ENCODE data around the gene EXOG. TPM values are rescaled to one million over a fixed set of nuclear protein-coding genes. Genes with fewer than 3 reads are reported as not detected.

EXOG gene
- total and polyA plus RNA-seq, 10 of the 15 experiments (the other 5 are each of a cell fraction or from before 2014, with no cell fraction given) = 7.8 to 20.9 (median 19.6) TPM

DNA sequence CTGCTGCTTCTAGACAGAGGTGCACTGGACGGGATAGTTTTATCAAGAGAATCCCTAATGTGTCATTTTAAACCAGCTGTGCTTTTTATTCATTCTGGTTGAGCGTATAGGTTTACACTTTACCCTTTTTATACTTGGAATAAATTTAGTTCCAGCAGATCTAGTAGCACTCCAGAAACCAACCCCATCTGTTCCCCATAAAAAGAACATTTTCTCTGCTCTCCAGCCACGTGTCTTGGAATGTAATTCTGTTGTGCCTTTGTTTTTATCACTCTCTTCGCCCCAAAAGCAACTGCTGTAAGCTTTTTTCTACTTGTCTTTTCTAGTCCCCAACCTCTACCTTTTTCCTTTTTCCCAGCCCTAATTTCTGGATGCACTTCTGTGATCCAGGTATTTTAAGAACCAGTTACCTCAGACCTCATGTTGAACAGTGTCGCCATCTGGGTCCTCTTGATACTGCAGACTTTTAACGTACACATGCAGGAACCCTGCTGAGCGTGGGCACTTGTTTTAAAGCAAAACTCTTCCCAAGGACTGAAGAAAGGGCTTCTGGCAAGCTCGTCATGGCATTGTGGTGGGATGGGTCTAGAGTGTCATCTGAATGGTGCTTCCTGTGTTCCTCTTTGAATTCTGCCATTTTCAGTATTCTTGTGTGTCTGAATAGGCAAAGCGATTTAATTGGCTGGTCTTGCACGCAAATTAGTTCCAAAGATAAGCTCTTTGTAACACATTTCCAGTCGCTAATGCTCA lies 5.7 kb upstream of the EXOG start:
- Histone ChIP-seq H3K27me3 (replicated peaks in 1 of 2; ENCODE audit: control insufficient read depth in 2 of 2, insufficient read depth in 2 of 2, low read length in 1 of 2) (no peaks in the 10 kb centered on the region), H3K79me2 (ENCODE audit: control insufficient read depth, insufficient read depth, low read length) (no peaks in the 10 kb centered on the region), H3K4me2 (ENCODE audit: control insufficient read depth, insufficient read depth) (no peak overlapping the region), H3K27ac (ENCODE audit: control insufficient read depth, insufficient read depth) (no peak overlapping the region), H3K9me3 (replicated peaks; ENCODE audit: control insufficient read depth, insufficient read depth, low read length) (no peaks in the 10 kb centered on the region), H3K4me3 (no peak overlapping the region), H4K20me1 (ENCODE audit: control insufficient read depth, insufficient read depth) (no peaks in the 10 kb centered on the region), H3K36me3 (ENCODE audit: control insufficient read depth in 2 of 2, insufficient read depth in 2 of 2, low read length in 1 of 2) (no peaks in the 10 kb centered on the region), H2AFZ (ENCODE audit: control insufficient read depth, low read depth, low read length) (no peak overlapping the region), H3K4me1 (ENCODE audit: control insufficient read depth, insufficient read depth, low read length) (peaks cover 9% of the 10 kb centered on the region), H3K9ac (ENCODE audit: control insufficient read depth, insufficient read depth, low read length) (no peak overlapping the region)
- TF ChIP-seq SMC3 (IDR thresholded peaks at IDR 0.05; ENCODE audit: borderline replicate concordance, low read length) (no peak), NFYA (IDR thresholded peaks at IDR 0.05; ENCODE audit: borderline replicate concordance, low read depth, low read length) (no peak), IRF5 (IDR thresholded peaks at IDR 0.05; ENCODE audit: borderline replicate concordance) (no peak), ASH2L (IDR thresholded peaks at IDR 0.05; ENCODE audit: borderline replicate concordance, low read depth) (no peak), PKNOX1 (IDR thresholded peaks at IDR 0.05) (no peak), MXI1 (IDR thresholded peaks at IDR 0.05; ENCODE audit: low read depth, low read length) (no peak), GATAD2B (conservative IDR thresholded peaks at IDR 0.05; ENCODE audit: low read depth) (no peak), HDAC2 (IDR thresholded peaks at IDR 0.05) (no peak), SUPT20H (IDR thresholded peaks at IDR 0.05; ENCODE audit: borderline replicate concordance, control insufficient read depth, low read depth, low read length) (no peak), BHLHE40 (IDR thresholded peaks at IDR 0.05; ENCODE audit: borderline replicate concordance in 1 of 2, low read depth in 2 of 2, low read length in 1 of 2) (no peak), SUZ12 (IDR thresholded peaks at IDR 0.05; ENCODE audit: unreplicated experiment) (no peak), TCF7 (IDR thresholded peaks at IDR 0.05; ENCODE audit: borderline replicate concordance) (no peak)
- TF ChIP-seq, protein P1, sequence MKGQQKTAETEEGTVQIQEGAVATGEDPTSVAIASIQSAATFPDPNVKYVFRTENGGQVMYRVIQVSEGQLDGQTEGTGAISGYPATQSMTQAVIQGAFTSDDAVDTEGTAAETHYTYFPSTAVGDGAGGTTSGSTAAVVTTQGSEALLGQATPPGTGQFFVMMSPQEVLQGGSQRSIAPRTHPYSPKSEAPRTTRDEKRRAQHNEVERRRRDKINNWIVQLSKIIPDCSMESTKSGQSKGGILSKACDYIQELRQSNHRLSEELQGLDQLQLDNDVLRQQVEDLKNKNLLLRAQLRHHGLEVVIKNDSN (IDR thresholded peaks at IDR 0.05; ENCODE audit: borderline replicate concordance, extremely low read length, insufficient read depth, low read depth, low read length) = no peak
- ChIA-PET SMC1A (ENCODE audit: uncharacterized antibody, unreplicated experiment) (interaction anchor here (2.8 kb wide), 1 partner anchor 10 kb away, joined by 6 read pairs; no protein-coding TSS in a partner anchor), RAD21 (ENCODE audit: unreplicated experiment) (no interaction called here), POLR2A (interaction anchor here (0.5 kb wide), 1 partner anchor 219 kb away, joined by 4 read pairs; no protein-coding TSS in a partner anchor), CTCF (interaction anchor here (1.1 to 1.4 kb wide), 3 partner anchors 10 to 31 kb away, joined by 3 to 8 read pairs (median 5); no protein-coding TSS in a partner anchor)
- intact Hi-C loops (cut with micrococcal nuclease; ENCODE audit: unreplicated experiment) (loop anchor here (10.0 kb wide), 1 partner anchor 164 kb away; no protein-coding TSS in a partner anchor), in situ Hi-C loops (cut with MboI) (no loop called here)
- 85% methylated on average over 11 of the region's 11 CpGs for WGBS (ENCODE audit: insufficient coverage, insufficient replicate concordance, low lambda C conversion rate, missing lambda C conversion rate)
- DNase-seq (ENCODE audit: low read depth, low spot score) (no peak), FAIRE-seq (no peak), ATAC-seq (no peak)
- no TSS peak for BruUV-seq (replicated peaks)
